Measurements from ENCODE around the gene LEF1.

The LEF1 gene

GRCh38 chr4:108048997-108049396 lies 119.7 kb downstream of the LEF1 start:
- H3K79me2 ChIP-seq (ENCODE audit: low read length): no peaks in the 10 kb centered on the region
- H3K4me3 ChIP-seq (ENCODE audit: low read length): no peak overlapping the region
- TF ChIP-seq CTCF (IDR thresholded peaks at IDR 0.05; ENCODE audit: low read depth, low read length) (no peak), EZH2phosphoT487 (IDR thresholded peaks at IDR 0.05; ENCODE audit: low read depth) (no peak)
- H2AFZ ChIP-seq (ENCODE audit: low read depth, low read length): no peak overlapping the region
- no peaks in the 10 kb centered on the region for H3K9me3 ChIP-seq (ENCODE audit: insufficient read depth, low read length)
- H3K27ac ChIP-seq (ENCODE audit: low read length): no peak overlapping the region
- H3K4me1 ChIP-seq (ENCODE audit: low read length): peaks cover 18% of the 10 kb centered on the region
- H3K36me3 ChIP-seq (replicated peaks; ENCODE audit: low read depth, low read length): peaks cover 5% of the 10 kb centered on the region
- no peak overlapping the region for H3K4me2 ChIP-seq (ENCODE audit: low read length)
- no peak overlapping the region for H3K9ac ChIP-seq (ENCODE audit: low read length)
- no peaks in the 10 kb centered on the region for H4K20me1 ChIP-seq (ENCODE audit: insufficient read depth, low read length)
- H3K27me3 ChIP-seq (ENCODE audit: low read depth, low read length): no peaks in the 10 kb centered on the region

DNA sequence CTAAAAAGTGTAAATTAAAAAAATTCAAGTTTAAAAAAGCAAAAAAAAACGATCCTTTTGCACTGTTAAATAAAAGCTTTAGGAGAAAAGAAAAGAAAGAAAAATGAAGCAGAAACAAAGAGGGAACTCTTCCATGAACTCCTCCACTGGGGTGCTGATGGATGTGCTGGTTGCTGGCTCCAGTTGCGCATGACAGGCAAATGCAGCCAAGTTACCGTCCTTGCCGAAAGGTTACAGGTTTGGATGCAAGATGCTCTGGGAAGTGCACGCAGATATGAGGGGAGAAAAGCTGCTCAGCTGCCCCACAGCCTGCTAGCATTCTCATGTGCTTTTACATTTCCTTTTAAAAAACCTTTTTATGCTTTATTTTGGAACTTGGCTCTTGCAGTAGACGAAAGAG lies 120.6 kb downstream of the LEF1 start:
- Histone ChIP-seq H3K9ac (ENCODE audit: low read length) (no peak overlapping the region), H3K36me3 (replicated peaks; ENCODE audit: low read depth, low read length) (peaks cover 5% of the 10 kb centered on the region), H2AFZ (ENCODE audit: low read depth, low read length) (no peak overlapping the region), H3K27ac (ENCODE audit: low read length) (no peak overlapping the region), H3K79me2 (ENCODE audit: low read length) (no peaks in the 10 kb centered on the region), H3K4me2 (ENCODE audit: low read length) (no peak overlapping the region), H3K4me3 (ENCODE audit: low read length) (no peak overlapping the region), H3K4me1 (ENCODE audit: low read length) (peaks cover 10% of the 10 kb centered on the region), H3K27me3 (ENCODE audit: low read depth, low read length) (no peaks in the 10 kb centered on the region), H3K9me3 (ENCODE audit: insufficient read depth, low read length) (no peaks in the 10 kb centered on the region), H4K20me1 (ENCODE audit: insufficient read depth, low read length) (no peaks in the 10 kb centered on the region)
- TF ChIP-seq CTCF (IDR thresholded peaks at IDR 0.05; ENCODE audit: low read depth, low read length) (no peak), EZH2phosphoT487 (IDR thresholded peaks at IDR 0.05; ENCODE audit: low read depth) (no peak)

DNA sequence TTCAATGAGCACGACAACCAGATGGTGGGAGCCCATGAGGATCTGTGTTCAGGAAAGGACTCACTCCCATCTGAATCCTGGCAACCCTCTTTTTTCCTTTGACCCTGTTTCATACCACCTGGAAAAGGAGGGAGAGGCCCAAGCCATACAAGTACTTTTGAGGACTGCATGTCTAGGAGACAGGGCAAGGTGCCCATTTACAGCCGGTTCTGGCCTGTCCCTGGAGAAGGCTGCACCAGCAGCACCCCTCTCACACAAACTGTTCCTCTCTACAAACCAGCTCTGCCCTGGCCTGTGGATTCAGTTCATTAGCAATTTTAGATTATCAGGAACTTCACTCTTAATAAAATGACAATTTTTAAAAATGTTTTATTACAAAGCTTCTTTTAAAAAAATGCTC lies 121.5 kb downstream of the LEF1 start:
- no peak for TF ChIP-seq EZH2phosphoT487 (IDR thresholded peaks at IDR 0.05; ENCODE audit: low read depth)
- TF ChIP-seq CTCF (IDR thresholded peaks at IDR 0.05; ENCODE audit: low read depth, low read length): no peak
- Histone ChIP-seq H3K4me2 (ENCODE audit: low read length) (no peak overlapping the region), H3K27me3 (ENCODE audit: low read depth, low read length) (no peaks in the 10 kb centered on the region), H3K4me1 (ENCODE audit: low read length) (peaks cover under 1% of the 10 kb centered on the region; the same call in 1 of the 2 replicates), H4K20me1 (ENCODE audit: insufficient read depth, low read length) (no peaks in the 10 kb centered on the region), H3K36me3 (replicated peaks; ENCODE audit: low read depth, low read length) (peaks cover 5% of the 10 kb centered on the region), H3K27ac (ENCODE audit: low read length) (no peak overlapping the region), H3K9me3 (ENCODE audit: insufficient read depth, low read length) (no peaks in the 10 kb centered on the region), H3K4me3 (ENCODE audit: low read length) (no peak overlapping the region), H3K9ac (ENCODE audit: low read length) (no peak overlapping the region), H3K79me2 (ENCODE audit: low read length) (no peaks in the 10 kb centered on the region), H2AFZ (ENCODE audit: low read depth, low read length) (no peak overlapping the region)

DNA sequence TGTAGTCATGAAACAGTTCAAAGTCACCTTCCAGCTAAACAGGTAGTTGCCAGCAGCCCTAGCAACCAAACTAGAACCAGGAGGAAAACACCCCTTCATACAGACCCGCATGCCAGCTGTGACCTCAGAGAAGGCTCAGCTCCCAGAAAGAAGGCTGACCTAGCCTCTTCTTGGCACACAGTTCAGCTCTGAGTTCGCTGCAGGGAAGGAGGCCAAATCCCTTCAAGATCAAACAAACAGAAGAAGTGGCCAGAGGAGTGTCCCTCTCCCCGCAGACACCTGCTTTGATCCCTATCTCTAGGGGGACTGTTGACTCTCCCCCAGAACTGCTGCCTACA lies 123.1 kb downstream of the LEF1 start:
- Histone ChIP-seq H3K4me3 (ENCODE audit: low read length) (no peak overlapping the region), H3K36me3 (replicated peaks; ENCODE audit: low read depth, low read length) (peaks cover 5% of the 10 kb centered on the region), H4K20me1 (ENCODE audit: insufficient read depth, low read length) (no peaks in the 10 kb centered on the region), H3K9ac (ENCODE audit: low read length) (no peak overlapping the region), H2AFZ (ENCODE audit: low read depth, low read length) (no peak overlapping the region), H3K4me1 (ENCODE audit: low read length) (no peaks in the 10 kb centered on the region), H3K27me3 (ENCODE audit: low read depth, low read length) (no peaks in the 10 kb centered on the region), H3K9me3 (ENCODE audit: insufficient read depth, low read length) (no peaks in the 10 kb centered on the region), H3K27ac (ENCODE audit: low read length) (no peak overlapping the region), H3K79me2 (ENCODE audit: low read length) (no peaks in the 10 kb centered on the region), H3K4me2 (ENCODE audit: low read length) (no peak overlapping the region)
- no peak for TF ChIP-seq EZH2phosphoT487 (IDR thresholded peaks at IDR 0.05; ENCODE audit: low read depth)
- no peak for TF ChIP-seq CTCF (IDR thresholded peaks at IDR 0.05; ENCODE audit: low read depth, low read length)
